DMS153 treated with DMSO at 0.1 percent for 48 hours (cell line): ENCODE data around the gene SLC2A13.
A peak's percentile ranks its signal among the peaks of the same experiment; 100 is the strongest.
"Not testable (repeated sequence)": the region's sequence is repeated elsewhere in the genome, so short reads cannot be mapped to it uniquely, and the experiment has no call there.

Source experiments
- DNase-seq: peaks from one replicate; lab custom pipeline; 2025; ENCODE audit not compliant: unreplicated experiment; lab: John Stamatoyannopoulos, UW

Gene SLC2A13

DNA sequence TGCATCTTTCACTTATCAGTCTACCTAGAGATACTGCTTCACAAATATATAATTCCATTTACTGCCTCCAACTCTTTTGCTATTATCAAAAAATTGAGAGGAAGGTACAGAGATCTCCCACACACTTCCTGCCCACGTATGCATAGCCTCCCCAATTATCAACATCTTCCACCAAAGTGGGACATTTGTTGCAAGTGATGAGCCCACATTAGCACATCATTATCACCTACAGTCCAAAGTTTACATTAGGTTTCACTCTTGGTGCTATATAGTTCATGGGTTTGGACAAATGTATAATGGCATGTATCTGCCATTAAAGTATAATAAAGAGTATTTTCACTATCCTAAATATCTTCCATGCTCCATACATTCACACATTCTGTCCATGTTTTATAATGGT is 66.3 kb downstream of the SLC2A13 start:
- no peak for DNase-seq

GRCh38 chr12:40038619-40039018 is 67.3 kb downstream of the SLC2A13 start:
- DNase-seq = no peak

DNA sequence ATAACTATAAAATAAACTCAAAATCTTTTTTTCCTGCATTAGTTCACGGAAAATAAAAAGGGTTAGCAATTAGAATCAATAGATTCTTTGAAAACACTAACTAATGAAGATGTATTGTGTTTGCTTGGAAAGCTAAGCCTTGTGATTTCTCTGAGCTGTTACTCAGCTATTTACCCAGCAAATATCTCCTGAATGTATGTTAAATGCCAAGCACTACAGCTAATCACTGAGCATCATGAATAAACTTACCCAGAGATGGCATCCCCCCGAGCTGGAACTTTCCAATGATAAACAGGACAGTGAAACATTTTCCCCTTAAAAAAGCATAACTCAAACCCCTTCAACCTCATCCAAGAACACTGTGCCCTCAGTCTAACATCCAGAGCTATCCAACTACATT is 71.2 kb downstream of the SLC2A13 start:
- no peak for DNase-seq

DNA sequence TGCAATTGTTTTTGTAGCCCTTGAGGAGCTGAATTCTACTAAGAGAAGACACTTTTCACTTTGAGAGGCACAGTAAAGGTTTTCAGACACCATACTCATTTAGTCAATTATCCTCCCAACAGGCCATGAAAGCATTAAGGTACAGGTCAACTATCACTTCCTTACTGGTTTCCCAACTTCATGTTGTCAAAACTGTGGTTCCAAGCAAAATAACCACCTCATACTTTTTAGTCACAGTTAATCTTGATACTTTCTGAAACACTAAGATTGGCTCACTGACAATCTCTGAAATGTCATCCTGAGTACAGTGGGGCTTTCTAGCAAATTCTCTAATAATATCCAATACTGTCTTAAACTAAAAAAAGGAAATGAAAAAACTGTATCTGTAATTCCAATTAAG is 71.7 kb downstream of the SLC2A13 start:
- no peak for DNase-seq

DNA sequence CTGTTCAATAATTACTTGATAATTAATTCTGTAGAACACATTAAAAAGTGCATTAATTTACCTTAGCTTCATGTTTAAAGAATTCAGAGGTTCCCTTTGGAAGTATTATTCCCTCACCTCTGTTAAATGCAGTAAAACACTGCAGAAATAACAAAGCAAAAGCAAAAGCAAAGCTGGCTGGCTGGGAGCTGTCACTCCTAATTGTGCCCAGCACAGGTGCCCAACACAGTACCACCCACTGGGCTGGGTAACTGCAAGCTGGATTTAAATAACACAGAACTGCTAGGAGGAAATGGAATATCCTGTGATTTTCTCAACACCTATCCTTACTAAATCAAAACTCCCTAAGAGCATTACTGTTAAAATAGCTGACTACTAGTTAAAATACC is 72.6 kb downstream of the SLC2A13 start:
- DNase-seq = peak; percentile 33

GRCh38 chr12:40032433-40033241 is 73.2 kb downstream of the SLC2A13 start:
- peak; percentile 7 for DNase-seq

DNA sequence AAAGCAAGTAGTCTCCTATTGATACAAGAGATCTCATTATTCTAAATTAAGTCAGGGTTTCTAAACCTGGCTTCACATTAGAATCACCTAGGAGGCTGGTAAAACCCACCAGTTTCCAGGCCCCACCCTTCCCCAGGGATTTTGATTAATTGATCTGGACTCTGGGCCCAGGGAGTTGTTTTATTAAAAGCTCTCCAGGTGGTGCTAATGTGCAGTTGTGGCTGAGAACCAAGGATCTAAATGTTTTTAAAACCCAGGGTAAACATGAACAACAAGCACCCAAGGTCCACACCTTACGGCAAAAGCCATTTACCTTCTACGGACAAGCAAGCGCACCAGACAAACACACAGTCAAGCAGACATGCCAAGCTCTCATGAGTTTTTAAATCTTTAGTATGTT is 73.9 kb downstream of the SLC2A13 start:
- peak; percentile 28 for DNase-seq

DNA sequence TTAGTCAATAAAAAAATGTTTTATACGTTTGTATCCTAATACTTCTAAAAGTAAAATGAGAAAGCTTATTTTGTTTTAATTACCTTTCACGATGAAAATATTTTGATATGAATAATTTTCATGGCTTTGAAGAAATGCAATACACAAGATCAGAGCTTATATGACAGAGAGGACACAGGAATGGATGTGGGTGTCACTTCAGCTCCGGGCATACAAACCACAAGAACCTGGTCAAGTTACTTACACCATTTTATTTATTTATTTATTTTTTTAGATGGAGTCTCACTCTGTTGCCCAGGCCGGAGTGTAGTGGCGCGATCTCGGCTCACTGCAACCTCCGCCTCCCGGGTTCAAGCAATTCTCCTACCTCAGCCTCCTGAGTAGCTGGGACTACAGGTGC is 74.9 kb downstream of the SLC2A13 start:
- DNase-seq = not testable (repeated sequence)

DNA sequence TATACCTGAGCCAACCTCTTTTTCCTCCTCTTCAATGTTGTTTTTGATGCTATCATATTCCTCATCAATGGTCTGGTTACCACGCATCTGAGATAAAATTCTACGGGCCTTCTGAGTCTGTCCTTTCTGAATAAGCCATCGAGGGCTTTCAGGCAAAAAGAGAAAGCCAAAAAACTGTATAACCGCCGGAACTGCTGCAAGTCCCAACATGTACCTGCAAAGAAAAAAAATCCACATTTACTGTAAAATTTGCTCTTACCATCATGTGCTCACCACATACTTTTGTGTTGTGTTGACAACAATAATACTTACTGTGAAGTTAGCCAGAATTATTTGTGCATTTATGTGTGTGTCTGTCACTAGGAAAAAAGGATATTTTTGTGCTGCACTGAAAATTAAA is 77.6 kb downstream of the SLC2A13 start:
- no peak for DNase-seq

GRCh38 chr12:40022850-40023249 is 83.0 kb downstream of the SLC2A13 start:
- DNase-seq = no peak

- DNase-seq = no peak
Observed at GRCh38 chr12:40020261-40020691, 85.6 kb downstream of the SLC2A13 start.

DNA sequence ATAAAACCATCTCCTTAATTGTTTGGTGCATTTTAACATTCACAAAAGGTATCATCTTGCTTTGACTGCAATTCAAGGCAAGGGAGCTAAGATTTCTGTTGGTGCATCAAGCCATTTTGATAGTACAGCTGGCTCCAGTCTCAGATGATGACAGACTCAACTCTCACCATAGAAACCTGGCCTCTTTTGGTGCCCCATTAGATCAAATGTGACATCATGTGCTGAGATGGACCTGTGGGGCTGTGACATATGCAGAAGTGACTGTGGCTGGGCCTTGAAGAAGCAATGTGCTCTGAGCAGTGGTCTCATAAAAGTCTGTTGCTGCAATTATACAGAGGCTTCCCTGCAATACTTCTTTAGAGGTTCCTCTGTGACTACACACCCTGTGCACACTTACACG is 88.4 kb downstream of the SLC2A13 start:
- DNase-seq = no peak

DNA sequence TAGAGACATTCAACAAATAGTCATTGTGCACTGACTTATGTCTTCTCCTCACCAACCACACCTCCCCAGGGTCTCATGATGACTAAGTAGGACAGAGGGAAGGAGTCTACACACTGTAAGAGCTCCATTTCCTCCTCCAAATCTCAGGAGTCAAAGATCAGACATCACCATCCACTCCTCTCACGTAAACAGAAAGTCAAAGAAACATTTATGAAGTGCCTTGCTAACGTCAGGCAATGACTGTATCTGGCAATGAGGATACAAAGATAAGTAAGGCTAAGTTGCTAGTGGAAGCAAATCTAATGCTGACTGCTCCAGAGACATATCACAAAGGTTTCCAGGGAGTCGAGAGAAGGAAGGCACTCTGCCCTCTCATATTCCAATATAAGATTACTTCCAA is 88.9 kb downstream of the SLC2A13 start:
- no peak for DNase-seq

DNA sequence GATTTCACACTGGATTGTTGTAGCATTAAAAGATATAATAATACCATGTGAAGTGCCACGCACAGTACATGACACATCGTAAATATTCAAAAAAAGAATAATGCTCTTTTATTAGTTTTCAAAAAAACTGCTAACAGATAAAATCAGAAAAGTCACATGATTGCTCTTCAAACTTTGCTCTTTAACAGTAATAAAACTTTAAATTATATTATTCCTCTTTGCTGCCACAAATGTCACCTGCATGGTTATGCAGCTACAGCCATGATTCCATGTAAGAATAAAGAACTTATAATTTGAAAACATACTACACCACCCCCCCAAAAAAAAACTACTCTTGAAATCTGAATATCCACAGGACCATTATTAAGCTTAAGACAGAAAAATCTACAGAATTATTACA is 90.0 kb downstream of the SLC2A13 start:
- no peak for DNase-seq

GRCh38 chr12:40015345-40015744 is 90.5 kb downstream of the SLC2A13 start:
- DNase-seq = no peak

- no peak for DNase-seq
Observed at GRCh38 chr12:40013847-40014246, 92.0 kb downstream of the SLC2A13 start.

DNA sequence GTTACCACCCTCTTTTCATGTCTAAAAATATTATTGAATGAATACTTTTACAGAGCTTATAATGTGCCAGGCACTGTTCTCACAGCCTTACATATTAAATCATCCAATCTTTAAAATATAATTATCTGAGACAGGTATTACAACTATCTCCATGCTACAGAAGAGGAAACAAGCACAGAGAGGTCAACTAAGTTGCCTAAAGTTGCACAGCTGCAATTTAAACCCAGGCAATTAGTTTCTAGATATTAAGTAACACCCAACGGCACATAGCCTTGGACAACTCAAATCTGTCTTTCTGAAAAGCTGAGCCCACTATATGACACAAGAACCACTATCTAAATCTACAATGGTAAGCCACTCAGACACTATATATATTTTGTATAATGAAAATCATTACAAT is 92.6 kb downstream of the SLC2A13 start:
- no peak for DNase-seq

- DNase-seq = no peak
Observed at GRCh38 chr12:40012711-40013110, 93.2 kb downstream of the SLC2A13 start.

DNA sequence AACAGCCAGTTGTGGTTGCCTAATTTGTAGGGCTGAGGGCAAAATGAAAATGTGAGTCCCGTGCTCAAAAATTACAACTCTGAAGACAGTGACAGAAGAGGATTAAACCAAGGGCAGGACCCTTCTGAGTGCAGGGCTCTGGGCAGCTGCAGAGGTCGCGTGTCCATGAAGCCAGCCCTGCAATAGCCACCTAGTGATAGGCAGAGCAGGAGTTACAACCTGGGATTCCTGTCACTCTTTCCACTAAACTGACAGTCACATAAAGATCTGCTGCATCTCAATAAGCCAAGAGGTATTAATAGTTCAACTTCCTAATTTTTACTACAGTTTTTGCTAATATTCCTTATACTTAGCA is 94.1 kb downstream of the SLC2A13 start:
- no peak for DNase-seq

DNA sequence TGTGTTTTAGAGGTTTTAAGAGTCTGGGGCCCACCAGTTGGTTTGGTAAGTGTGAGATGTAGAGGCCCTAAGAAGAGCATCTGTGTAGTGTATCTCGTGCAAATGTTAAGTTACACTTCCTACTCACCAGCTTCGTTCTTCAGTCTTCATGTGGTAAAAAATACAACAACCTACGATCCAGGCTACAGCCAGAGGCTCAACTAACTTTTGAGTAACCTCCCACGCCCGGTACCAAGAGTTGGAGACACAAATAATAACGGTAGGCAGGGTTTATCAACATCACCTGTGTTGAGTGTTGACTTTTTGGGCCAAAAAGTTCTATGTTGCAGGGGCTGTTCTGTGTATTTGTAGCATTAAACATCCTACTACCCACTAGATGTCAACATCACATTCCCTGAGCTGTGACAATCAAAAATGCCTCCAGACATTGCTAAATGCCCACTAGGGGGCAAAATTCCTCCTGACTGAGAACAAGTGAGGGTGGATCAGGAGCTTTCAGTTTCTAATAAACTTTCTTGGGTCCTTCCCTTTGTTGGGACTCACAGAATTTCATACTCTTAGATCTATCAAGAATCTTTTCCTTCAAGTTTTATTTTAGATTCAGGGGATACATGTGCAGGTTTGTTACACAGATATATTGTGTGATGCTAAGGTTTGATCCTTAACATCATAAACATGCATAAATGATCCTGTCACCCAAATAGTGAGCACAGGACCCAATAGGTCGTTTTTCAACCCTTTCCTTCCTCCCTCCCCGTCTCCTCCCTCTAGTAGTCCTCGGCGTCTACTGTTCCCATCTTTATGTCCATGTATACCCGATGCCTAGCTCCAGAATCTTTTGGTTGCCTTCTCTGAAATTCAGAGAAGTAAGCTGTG is 94.7 kb downstream of the SLC2A13 start:
- DNase-seq = peak; percentile 56

DNA sequence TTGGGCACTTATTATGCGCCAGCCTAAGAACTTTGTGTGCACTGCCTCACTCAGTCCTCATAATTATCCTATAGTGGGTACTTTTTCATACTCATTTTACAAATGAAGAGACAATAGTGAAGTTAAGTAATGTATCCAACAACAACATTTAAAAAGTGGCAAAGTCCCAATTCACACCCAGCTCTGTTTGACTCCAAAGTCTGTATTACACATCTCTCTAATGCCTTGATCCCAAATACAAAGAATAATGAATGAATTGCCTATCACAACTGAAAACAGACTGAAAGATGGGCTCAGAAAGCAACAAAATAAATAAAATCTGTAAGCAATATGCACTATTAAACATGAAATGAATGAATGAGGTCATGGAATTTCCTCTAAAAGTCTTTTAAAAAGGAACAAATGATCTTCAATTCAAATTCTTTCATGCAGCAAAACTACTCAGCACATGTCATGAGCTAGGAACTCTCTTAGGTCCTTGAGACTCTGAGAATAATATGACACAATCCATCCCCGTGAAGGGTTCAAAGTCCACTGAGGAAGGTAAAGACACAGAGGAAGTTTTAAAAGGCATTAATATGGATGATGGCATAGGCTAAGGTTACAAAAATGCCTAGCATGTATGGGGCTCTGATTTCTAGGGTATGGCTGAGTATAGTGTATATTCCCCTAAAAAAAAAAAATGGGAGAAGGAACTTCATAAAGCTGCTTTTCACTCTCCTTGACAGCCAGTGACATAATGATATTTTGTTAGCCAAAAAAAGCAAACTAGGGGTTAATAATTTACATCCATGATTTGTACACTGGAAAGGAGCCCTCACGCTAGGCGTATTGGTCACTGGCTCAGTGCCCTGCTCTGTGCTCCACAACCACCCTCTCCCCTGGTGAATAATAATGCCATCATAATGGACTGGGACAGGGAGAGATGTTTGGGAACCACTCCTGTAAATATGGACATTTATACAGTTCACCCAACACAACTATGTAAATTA is 103.4 kb downstream of the SLC2A13 start:
- DNase-seq = no peak
